ENCODE measurements around the gene SKAP1. TPM values are rescaled to one million over a fixed set of nuclear protein-coding genes. Genes with fewer than 3 reads are reported as not detected.
A peak's percentile ranks its signal among the peaks of the same experiment; 100 is the strongest.

Gene SKAP1
- polyA plus RNA-seq, 3 donors = 0.13 to 1.0 (median 0.52) TPM

DNA sequence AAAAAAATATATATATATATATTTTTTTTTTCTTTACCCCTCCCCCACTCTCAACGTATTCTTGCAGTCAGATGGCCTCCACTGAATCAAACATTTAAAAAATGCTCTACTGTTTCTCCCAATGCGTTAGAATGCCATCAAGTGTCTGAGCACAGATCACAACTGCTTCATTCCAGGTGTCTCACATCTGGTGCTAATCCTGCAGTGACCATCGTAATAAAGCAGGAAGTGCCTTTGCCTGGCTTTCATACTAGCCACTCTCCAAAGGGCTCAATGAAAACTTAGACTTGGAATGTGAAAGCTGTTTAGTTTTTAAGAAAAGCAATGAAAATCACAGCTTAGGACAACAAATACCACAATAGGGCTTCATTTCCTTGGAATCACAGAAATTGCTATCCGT, 37.2 kb downstream of the SKAP1 start:
- Histone ChIP-seq H3K4me2 (replicated peaks; ENCODE audit: extremely low read depth, low read length, poor library complexity, severe bottlenecking) (no peak overlapping the region), H3K27ac (ENCODE audit: low read depth in 1 of 2, low read length in 2 of 2) (no peak overlapping the region), H3K4me1 (ENCODE audit: control insufficient read depth in 1 of 2, insufficient read depth in 2 of 2, low read length in 2 of 2) (no peaks in the 10 kb centered on the region), H3K4me3 (replicated peaks in 1 of 3; ENCODE audit: low read depth in 2 of 3, low read length in 3 of 3) (no peak overlapping the region), H3K27me3 (ENCODE audit: control insufficient read depth in 2 of 2, insufficient read depth in 2 of 2, low read length in 2 of 2) (peaks cover 46 to 74% of the 10 kb centered on the region in 2 donors), H2AFZ (ENCODE audit: insufficient read depth, low read depth, low read length, poor library complexity, severe bottlenecking) (no peak overlapping the region), H4K20me1 (ENCODE audit: insufficient read depth, low read length) (no peaks in the 10 kb centered on the region), H3K79me2 (ENCODE audit: insufficient read depth, low read length) (no peaks in the 10 kb centered on the region), H3K9ac (ENCODE audit: insufficient read depth, low read length, poor library complexity, severe bottlenecking) (no peak overlapping the region), H3K36me3 (replicated peaks in 1 of 2; ENCODE audit: control insufficient read depth in 1 of 2, insufficient read depth in 2 of 2, low read length in 2 of 2) (no peaks in the 10 kb centered on the region), H3K9me3 (replicated peaks in 1 of 2; ENCODE audit: control insufficient read depth in 1 of 2, insufficient read depth in 1 of 2, low read length in 2 of 2) (no peaks in the 10 kb centered on the region)
- Mint-ChIP-seq H3K27me3 (ENCODE audit: low read depth in 3 of 3) (peaks cover 42 to 62% (median 48%) of the 10 kb centered on the region in 3 donors), H3K4me1 (no peaks in the 10 kb centered on the region), H3K27ac (no peak overlapping the region), H3K9me3 (no peaks in the 10 kb centered on the region), H3K4me3 (no peak overlapping the region), H3K36me3 (no peaks in the 10 kb centered on the region)
- intact Hi-C loops (cut with micrococcal nuclease) = no loop called here
- 79% methylated on average over 2 of the region's 4 CpGs for WGBS (ENCODE audit: insufficient coverage)
- TF ChIP-seq, protein P1, sequence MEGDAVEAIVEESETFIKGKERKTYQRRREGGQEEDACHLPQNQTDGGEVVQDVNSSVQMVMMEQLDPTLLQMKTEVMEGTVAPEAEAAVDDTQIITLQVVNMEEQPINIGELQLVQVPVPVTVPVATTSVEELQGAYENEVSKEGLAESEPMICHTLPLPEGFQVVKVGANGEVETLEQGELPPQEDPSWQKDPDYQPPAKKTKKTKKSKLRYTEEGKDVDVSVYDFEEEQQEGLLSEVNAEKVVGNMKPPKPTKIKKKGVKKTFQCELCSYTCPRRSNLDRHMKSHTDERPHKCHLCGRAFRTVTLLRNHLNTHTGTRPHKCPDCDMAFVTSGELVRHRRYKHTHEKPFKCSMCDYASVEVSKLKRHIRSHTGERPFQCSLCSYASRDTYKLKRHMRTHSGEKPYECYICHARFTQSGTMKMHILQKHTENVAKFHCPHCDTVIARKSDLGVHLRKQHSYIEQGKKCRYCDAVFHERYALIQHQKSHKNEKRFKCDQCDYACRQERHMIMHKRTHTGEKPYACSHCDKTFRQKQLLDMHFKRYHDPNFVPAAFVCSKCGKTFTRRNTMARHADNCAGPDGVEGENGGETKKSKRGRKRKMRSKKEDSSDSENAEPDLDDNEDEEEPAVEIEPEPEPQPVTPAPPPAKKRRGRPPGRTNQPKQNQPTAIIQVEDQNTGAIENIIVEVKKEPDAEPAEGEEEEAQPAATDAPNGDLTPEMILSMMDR (IDR thresholded peaks at IDR 0.05) = no peak
- no peak for DNase-seq

DNA sequence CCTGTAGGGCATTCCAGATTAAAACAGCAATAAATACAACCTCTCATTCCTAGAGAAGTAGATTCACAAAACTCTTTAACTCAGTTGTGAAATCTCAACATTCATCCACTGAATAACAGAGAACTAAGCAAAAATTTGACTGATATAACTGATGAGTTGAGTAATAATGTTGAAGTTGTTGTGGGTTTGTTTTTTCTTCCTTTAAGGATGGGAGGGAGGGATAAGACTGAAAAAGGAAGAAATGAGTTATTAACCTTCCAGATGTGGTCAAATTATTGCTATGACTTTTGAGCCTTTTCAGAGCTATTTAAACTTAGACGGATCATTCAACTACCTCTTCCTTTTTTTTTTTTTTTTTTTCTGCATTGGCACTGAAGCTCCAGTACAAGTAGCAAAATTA, 38.6 kb downstream of the SKAP1 start:
- no peaks in the 10 kb centered on the region for H3K36me3 ChIP-seq (replicated peaks in 1 of 2; ENCODE audit: control insufficient read depth in 1 of 2, insufficient read depth in 2 of 2, low read length in 2 of 2)

More for the DNA sequence above, 38.6 kb downstream of the SKAP1 start:
- WGBS (ENCODE audit: insufficient coverage) = no CpG with 5 or more reads among the region's 1 CpG
- Histone ChIP-seq H4K20me1 (ENCODE audit: insufficient read depth, low read length) (no peaks in the 10 kb centered on the region), H3K4me1 (ENCODE audit: control insufficient read depth in 1 of 2, insufficient read depth in 2 of 2, low read length in 2 of 2) (no peaks in the 10 kb centered on the region), H2AFZ (ENCODE audit: insufficient read depth, low read depth, low read length, poor library complexity, severe bottlenecking) (no peak overlapping the region), H3K27ac (ENCODE audit: low read depth in 1 of 2, low read length in 2 of 2) (no peak overlapping the region), H3K27me3 (ENCODE audit: control insufficient read depth in 2 of 2, insufficient read depth in 2 of 2, low read length in 2 of 2) (peaks cover 55 to 76% of the 10 kb centered on the region in 2 donors), H3K9ac (ENCODE audit: insufficient read depth, low read length, poor library complexity, severe bottlenecking) (no peak overlapping the region), H3K4me2 (replicated peaks; ENCODE audit: extremely low read depth, low read length, poor library complexity, severe bottlenecking) (no peak overlapping the region), H3K9me3 (replicated peaks in 1 of 2; ENCODE audit: control insufficient read depth in 1 of 2, insufficient read depth in 1 of 2, low read length in 2 of 2) (no peaks in the 10 kb centered on the region), H3K4me3 (replicated peaks in 1 of 3; ENCODE audit: low read depth in 2 of 3, low read length in 3 of 3) (no peak overlapping the region), H3K79me2 (ENCODE audit: insufficient read depth, low read length) (no peaks in the 10 kb centered on the region)
- Mint-ChIP-seq H3K27me3 (ENCODE audit: low read depth in 3 of 3) (peaks cover 42 to 62% (median 45%) of the 10 kb centered on the region in 3 donors), H3K27ac (no peak overlapping the region), H3K4me1 (no peaks in the 10 kb centered on the region), H3K36me3 (no peaks in the 10 kb centered on the region), H3K4me3 (peak overlapping the region in 1 of 2 donors; percentile 17), H3K9me3 (no peaks in the 10 kb centered on the region)
- TF ChIP-seq, protein P1 (IDR thresholded peaks at IDR 0.05) = no peak
- intact Hi-C loops (cut with micrococcal nuclease) = no loop called here
- DNase-seq = no peak
